GM12878 (cell line): ENCODE data around the gene ARHGAP6. TPM values are rescaled to one million over a fixed set of nuclear protein-coding genes. Genes with fewer than 3 reads are reported as not detected.

ENCODE experiments used
- ATAC-seq: fragments of 200-7000 bp; cut with Tn5 transposase; 3 replicates; pipeline ENCODE4 v1.9.1; 2020; ENCODE audit warnings: mild to moderate bottlenecking, moderate library complexity
- BruUV-seq: library from RNA; stranded (reverse); fragments of 400-500 nt; replicated peaks from 2 replicates; lab custom pipeline; 2021; lab: Mats Ljungman, UMichigan
- CTCF ChIA-PET: fragments of 300-600 bp; sonication (Branson Sonifier 250); formaldehyde crosslinking; extraction: SDS; loops from one replicate; lab custom pipeline; 2021; ENCODE audit warnings: inconsistent platforms; lab: Yijun Ruan, JAX
- POLR2A ChIA-PET: fragments of 350-600 bp; formaldehyde crosslinking; extraction: SDS; loops from one replicate; lab custom pipeline; 2021; ENCODE audit warnings: inconsistent platforms; lab: Charles Lee
- RAD21 ChIA-PET: fragments of 300-600 bp; sonication (Branson Sonifier 250); formaldehyde crosslinking; loops from one replicate; lab custom pipeline; 2023; ENCODE audit warnings: antibody characterized with exemption; ENCODE audit not compliant: unreplicated experiment; lab: Charles Lee
- SMC1A ChIA-PET: fragments of 300-600 bp; sonication (Branson Sonifier 250); formaldehyde crosslinking; loops from one replicate; lab custom pipeline; 2023; ENCODE audit not compliant: unreplicated experiment, uncharacterized antibody; lab: Charles Lee
- DNase-seq: peaks from one replicate; pipeline ENCODE4 v3.0.0-alpha.2; 2011; ENCODE audit warnings: low read depth, low spot score
- FAIRE-seq: peaks from 3 replicates; lab custom pipeline; 2011; peaks lifted over from hg19 to GRCh38; lab: Jason Lieb, UNC
- H2AFZ ChIP-seq: 2 replicates; pipeline ENCODE4 v1.6.0; 2011; ENCODE audit warnings: low read depth, low read length, control low read depth; ENCODE audit not compliant: control insufficient read depth
- H3K27ac ChIP-seq: 2 replicates; pipeline ENCODE4 v1.5.1; 2011; ENCODE audit warnings: control low read depth; ENCODE audit not compliant: control insufficient read depth, insufficient read depth
- H3K27me3 ChIP-seq, 2 experiments: replicated peaks in 1 of 2; 2 replicates each; pipeline versions ENCODE4 v1.6.0 to v1.6.1; 2011; ENCODE audit warnings: low read length in 1 of 2; ENCODE audit not compliant: control insufficient read depth in 2 of 2, insufficient read depth in 2 of 2
- H3K36me3 ChIP-seq, 2 experiments: 2 replicates each; pipeline ENCODE4 v1.5.1; 2011; ENCODE audit warnings: low read length in 1 of 2; ENCODE audit not compliant: control insufficient read depth in 2 of 2, insufficient read depth in 2 of 2
- H3K4me1 ChIP-seq: 2 replicates; pipeline ENCODE4 v1.6.1; 2011; ENCODE audit warnings: mild to moderate bottlenecking, low read length, moderate library complexity, mixed read lengths; ENCODE audit not compliant: control insufficient read depth, insufficient read depth
- H3K4me2 ChIP-seq: 2 replicates; pipeline ENCODE4 v1.6.0; 2011; ENCODE audit warnings: control low read depth; ENCODE audit not compliant: control insufficient read depth, insufficient read depth
- H3K4me3 ChIP-seq: fragments of 200-600 bp; sonication (generic); 2 replicates; pipeline ENCODE4 v1.5.1; 2016
- H3K79me2 ChIP-seq: 2 replicates; pipeline ENCODE4 v1.6.0; 2011; ENCODE audit warnings: low read length; ENCODE audit not compliant: control insufficient read depth, insufficient read depth
- H3K9ac ChIP-seq: 2 replicates; pipeline ENCODE4 v1.8.0; 2011; ENCODE audit warnings: low read length, control low read depth, mixed read lengths; ENCODE audit not compliant: control insufficient read depth, insufficient read depth
- H3K9me3 ChIP-seq: replicated peaks from 3 replicates; pipeline ENCODE4 v1.5.1; 2011; ENCODE audit warnings: mild to moderate bottlenecking, low read length; ENCODE audit not compliant: control insufficient read depth, insufficient read depth
- H4K20me1 ChIP-seq: 2 replicates; pipeline ENCODE4 v1.6.0; 2011; ENCODE audit not compliant: control insufficient read depth, insufficient read depth
- CUX1 ChIP-seq: IDR thresholded peaks from 2 replicates; pipeline ENCODE4 v1.6.1; 2012; ENCODE audit warnings: improper control_type of control experiment, low read depth, low read length; ENCODE audit not compliant: insufficient replicate concordance
- HDAC2 ChIP-seq: fragments of 200-600 bp; sonication (generic); IDR thresholded peaks from 2 replicates; pipeline ENCODE4 v1.6.1; 2017
- LARP7 ChIP-seq: fragments of 450-650 bp; IDR thresholded peaks from 2 replicates; pipeline ENCODE4 v1.6.1; 2017; ENCODE audit warnings: mild to moderate bottlenecking
- NFXL1 ChIP-seq: fragments of 450-650 bp; IDR thresholded peaks from 2 replicates; pipeline ENCODE4 v1.6.1; 2017; ENCODE audit warnings: antibody characterized with exemption, mild to moderate bottlenecking, borderline replicate concordance
- SMAD1 ChIP-seq: fragments of 450-650 bp; IDR thresholded peaks from 2 replicates; pipeline ENCODE4 v1.6.1; 2018; ENCODE audit warnings: mild to moderate bottlenecking, low read depth; ENCODE audit not compliant: partially characterized antibody
- WGBS: methylation state at CpG from one replicate; pipeline ENCODE4 v1.1.6; 2016; ENCODE audit warnings: low lambda C conversion rate; ENCODE audit not compliant: insufficient replicate concordance, insufficient coverage; ENCODE audit errors: missing lambda C conversion rate; 5-methylcytosine and 5-hydroxymethylcytosine counted together
- in situ Hi-C: fragments of 300-500 bp; cut with MboI; formaldehyde crosslinking; loops from 9 replicates; pipeline ENCODE4 v1.14.3; 2018; ENCODE audit warnings: mixed read lengths
- intact Hi-C: fragments of 100-400 bp; cut with micrococcal nuclease; formaldehyde crosslinking; loops from one replicate; pipeline ENCODE4 v1.14.2; 2022; ENCODE audit not compliant: unreplicated experiment
- polyA plus RNA-seq, 11 experiments: library from polyadenylated mRNA; depleted of rRNA in 4 of 11; unstranded in 6 of 11; stranded (reverse) in 5 of 11; fragments of >200 nt; fragmentation: Nextera tagmentation in 4 of 11; fragmentation: Illumina TruSeq in 1 of 11; extraction: Ambion mirVana in 4 of 11; extraction: Trizol in 1 of 11; gene quantifications; 1 replicate in 1 of 11; 2 replicates in 10 of 11; pipeline versions ENCODE4 v1.2.1 to v1.2.3, GENCODE V29; 2011 to 2016; ENCODE audit warnings: inconsistent platforms in 2 of 11, missing spikeins in 2 of 11, low read depth in 1 of 11
- total RNA-seq, 4 experiments: library from RNA; depleted of rRNA in 3 of 4; stranded (reverse); fragments of >200 nt in 3 of 4; fragmentation: Illumina TruSeq in 1 of 4; extraction: Trizol in 1 of 4; gene quantifications; 2 replicates each; pipeline versions ENCODE4 v1.2.1 to v1.2.3, GENCODE V29; 2013 to 2021
- TF ChIP-seq, protein P1 (sequence below), 3 experiments: IDR thresholded peaks in 2 of 3; conservative IDR thresholded peaks in 1 of 3; 2 replicates each; pipeline ENCODE4 v1.5.1; 2011; ENCODE audit warnings: low read depth in 3 of 3, low read length in 3 of 3, mild to moderate bottlenecking in 3 of 3, control low read depth in 2 of 3, moderate library complexity in 2 of 3, inconsistent platforms in 1 of 3, mixed read lengths in 1 of 3; ENCODE audit not compliant: control insufficient read depth in 2 of 3, insufficient read depth in 1 of 3; ENCODE audit errors: extremely low read depth in 1 of 3

Gene ARHGAP6
- total and polyA plus RNA-seq, 10 of the 15 experiments (the other 5 are each of a cell fraction or from before 2014, with no cell fraction given): 0.20 to 1.8 (median 0.76) TPM

- TF ChIP-seq CUX1 (no peak), LARP7 (no peak), HDAC2 (no peak), SMAD1 (no peak)
Measured at GRCh38 chrX:11446336-11446735, 219.4 kb downstream of the ARHGAP6 start (continued).

DNA sequence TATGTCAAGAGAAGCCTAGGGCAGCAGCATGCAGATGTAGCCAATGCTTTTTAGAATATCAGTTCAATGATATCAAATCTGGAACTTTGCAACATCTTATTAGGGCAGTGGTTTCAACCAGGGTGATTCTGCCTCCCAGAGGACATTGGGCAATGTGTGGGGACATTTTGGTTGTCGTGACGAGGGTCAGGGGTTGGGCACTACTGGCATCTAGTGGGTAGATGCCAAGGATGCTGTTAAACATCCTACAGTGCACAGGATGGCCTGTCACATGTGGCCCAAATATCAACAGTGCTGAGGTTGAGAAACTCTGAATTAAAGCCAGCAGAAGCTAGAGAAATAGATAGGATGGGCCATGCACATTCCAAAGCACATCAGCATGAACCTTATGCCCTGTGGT lies 220.2 kb downstream of the ARHGAP6 start:
- Histone ChIP-seq H3K79me2 (no peaks in the 10 kb centered on the region), H2AFZ (no peak overlapping the region), H3K4me1 (no peaks in the 10 kb centered on the region), H3K36me3 (no peaks in the 10 kb centered on the region), H3K27me3 (no peaks in the 10 kb centered on the region; a peak in 2 of 4 replicates), H3K9me3 (no peaks in the 10 kb centered on the region), H4K20me1 (no peaks in the 10 kb centered on the region), H3K9ac (no peak overlapping the region), H3K27ac (no peak overlapping the region), H3K4me2 (no peak overlapping the region), H3K4me3 (no peak overlapping the region)
- WGBS: 0% methylated on average over 2 of the region's 2 CpGs
- no peak for FAIRE-seq
- no TSS peak for BruUV-seq
- peak; percentile 72 for ATAC-seq
- ChIA-PET POLR2A (no interaction called here), CTCF (no interaction called here), SMC1A (interaction anchor here (0.5 kb wide), 1 partner anchor 9 kb away, joined by 3 read pairs; no protein-coding TSS in a partner anchor), RAD21 (no interaction called here)
- TF ChIP-seq NFXL1: no peak
- TF ChIP-seq, protein P1, sequence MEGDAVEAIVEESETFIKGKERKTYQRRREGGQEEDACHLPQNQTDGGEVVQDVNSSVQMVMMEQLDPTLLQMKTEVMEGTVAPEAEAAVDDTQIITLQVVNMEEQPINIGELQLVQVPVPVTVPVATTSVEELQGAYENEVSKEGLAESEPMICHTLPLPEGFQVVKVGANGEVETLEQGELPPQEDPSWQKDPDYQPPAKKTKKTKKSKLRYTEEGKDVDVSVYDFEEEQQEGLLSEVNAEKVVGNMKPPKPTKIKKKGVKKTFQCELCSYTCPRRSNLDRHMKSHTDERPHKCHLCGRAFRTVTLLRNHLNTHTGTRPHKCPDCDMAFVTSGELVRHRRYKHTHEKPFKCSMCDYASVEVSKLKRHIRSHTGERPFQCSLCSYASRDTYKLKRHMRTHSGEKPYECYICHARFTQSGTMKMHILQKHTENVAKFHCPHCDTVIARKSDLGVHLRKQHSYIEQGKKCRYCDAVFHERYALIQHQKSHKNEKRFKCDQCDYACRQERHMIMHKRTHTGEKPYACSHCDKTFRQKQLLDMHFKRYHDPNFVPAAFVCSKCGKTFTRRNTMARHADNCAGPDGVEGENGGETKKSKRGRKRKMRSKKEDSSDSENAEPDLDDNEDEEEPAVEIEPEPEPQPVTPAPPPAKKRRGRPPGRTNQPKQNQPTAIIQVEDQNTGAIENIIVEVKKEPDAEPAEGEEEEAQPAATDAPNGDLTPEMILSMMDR (IDR thresholded peaks at IDR 0.05 in 2 of 3, conservative IDR thresholded peaks at IDR 0.05 in 1 of 3; ENCODE audit: control insufficient read depth in 2 of 3, extremely low read depth in 1 of 3, insufficient read depth in 1 of 3, low read depth in 3 of 3, low read length in 3 of 3): peak in 1 of 3 experiments; percentile 18; a peak in 2 of 6 replicates
- in situ Hi-C loops: no loop called here
- intact Hi-C loops: loop anchor here (5.0 kb wide), 1 partner anchor 303 kb away; no protein-coding TSS in a partner anchor
- no peak for DNase-seq
